ENCODE results near the gene SRRT. TPM values are rescaled to one million over a fixed set of nuclear protein-coding genes. Genes with fewer than 3 reads are reported as not detected.

SRRT gene
- polyA plus RNA-seq, 1 donor from 2014 or later = 59.9 TPM

GRCh38 chr7:100880645-100881044 is 5.7 kb downstream of the SRRT start:
- H3K27ac ChIP-seq (ENCODE audit: low read length) = no peak overlapping the region
- no peaks in the 10 kb centered on the region for H3K9me2 ChIP-seq (ENCODE audit: insufficient read depth, low read length)
- TF ChIP-seq REST (IDR thresholded peaks at IDR 0.05; ENCODE audit: borderline replicate concordance) = no peak
- no peak for TF ChIP-seq TAF1 (IDR thresholded peaks at IDR 0.05; ENCODE audit: low read depth)
- no peak for TF ChIP-seq SMC3 (conservative IDR thresholded peaks at IDR 0.05; ENCODE audit: poor library complexity)
- TF ChIP-seq MXI1 (conservative IDR thresholded peaks at IDR 0.05; ENCODE audit: poor library complexity, severe bottlenecking) = no peak
- no peak for TF ChIP-seq EP300 (conservative IDR thresholded peaks at IDR 0.05; ENCODE audit: poor library complexity, severe bottlenecking)
- TF ChIP-seq EZH2 (IDR thresholded peaks at IDR 0.05; ENCODE audit: borderline replicate concordance, insufficient read depth, low read length, poor library complexity, severe bottlenecking) = no peak
- TF ChIP-seq RAD21 (conservative IDR thresholded peaks at IDR 0.05) = no peak
- no peak for TF ChIP-seq POLR2AphosphoS5 (IDR thresholded peaks at IDR 0.05)
- TF ChIP-seq CTCF (IDR thresholded peaks at IDR 0.05; ENCODE audit: poor library complexity, severe bottlenecking) = no peak
- peaks cover 51% of the 10 kb centered on the region for H3K79me2 ChIP-seq (replicated peaks; ENCODE audit: insufficient read depth, low read length)
- no peaks in the 10 kb centered on the region for H3K9me3 ChIP-seq (ENCODE audit: low read length)
- H2AFZ ChIP-seq (ENCODE audit: low read depth, low read length) = no peak overlapping the region
- no peak overlapping the region for H3K4me3 ChIP-seq (ENCODE audit: low read length)
- no peaks in the 10 kb centered on the region for H3K36me3 ChIP-seq (ENCODE audit: insufficient read depth, low read length)
- no peak overlapping the region for H3K4me2 ChIP-seq (ENCODE audit: low read length)
- H4K20me1 ChIP-seq (ENCODE audit: insufficient read depth) = peaks cover 6% of the 10 kb centered on the region
- H3K9ac ChIP-seq (ENCODE audit: low read length) = no peak overlapping the region
- no peaks in the 10 kb centered on the region for H3K27me3 ChIP-seq (ENCODE audit: insufficient read depth, low read depth, low read length)
- no peaks in the 10 kb centered on the region for H3F3A ChIP-seq (ENCODE audit: insufficient read depth, low read length, poor library complexity, severe bottlenecking)

GRCh38 chr7:100881136-100881535 is 6.2 kb downstream of the SRRT start:
- H3K9me2 ChIP-seq (ENCODE audit: insufficient read depth, low read length) = no peaks in the 10 kb centered on the region
- H4K20me1 ChIP-seq (ENCODE audit: insufficient read depth) = peaks cover 6% of the 10 kb centered on the region
- no peak overlapping the region for H2AFZ ChIP-seq (ENCODE audit: low read depth, low read length)
- H3K27me3 ChIP-seq (ENCODE audit: insufficient read depth, low read depth, low read length) = no peaks in the 10 kb centered on the region
- peaks cover 46% of the 10 kb centered on the region for H3K79me2 ChIP-seq (replicated peaks; ENCODE audit: insufficient read depth, low read length)
- no peak for TF ChIP-seq REST (IDR thresholded peaks at IDR 0.05; ENCODE audit: borderline replicate concordance)
- no peak for TF ChIP-seq SMC3 (conservative IDR thresholded peaks at IDR 0.05; ENCODE audit: poor library complexity)
- no peak for TF ChIP-seq EP300 (conservative IDR thresholded peaks at IDR 0.05; ENCODE audit: poor library complexity, severe bottlenecking)
- no peak for TF ChIP-seq MXI1 (conservative IDR thresholded peaks at IDR 0.05; ENCODE audit: poor library complexity, severe bottlenecking)
- TF ChIP-seq CTCF (IDR thresholded peaks at IDR 0.05; ENCODE audit: poor library complexity, severe bottlenecking) = no peak
- TF ChIP-seq EZH2 (IDR thresholded peaks at IDR 0.05; ENCODE audit: borderline replicate concordance, insufficient read depth, low read length, poor library complexity, severe bottlenecking) = no peak
- TF ChIP-seq TAF1 (IDR thresholded peaks at IDR 0.05; ENCODE audit: low read depth) = no peak
- no peaks in the 10 kb centered on the region for H3K36me3 ChIP-seq (ENCODE audit: insufficient read depth, low read length)
- H3K4me3 ChIP-seq (ENCODE audit: low read length) = no peak overlapping the region
- no peak overlapping the region for H3K27ac ChIP-seq (ENCODE audit: low read length)
- H3K4me2 ChIP-seq (ENCODE audit: low read length) = no peak overlapping the region
- H3F3A ChIP-seq (ENCODE audit: insufficient read depth, low read length, poor library complexity, severe bottlenecking) = no peaks in the 10 kb centered on the region
- no peaks in the 10 kb centered on the region for H3K9me3 ChIP-seq (ENCODE audit: low read length)
- no peak overlapping the region for H3K9ac ChIP-seq (ENCODE audit: low read length)

Data from neural cell (in vitro differentiated cells).